GM18526 (cell line): ENCODE data around the gene SIGLEC11.

ENCODE experiments used
- POLR2A ChIP-seq: IDR thresholded peaks from 3 replicates; pipeline ENCODE4 v1.6.1; 2011; ENCODE audit not compliant: insufficient read length; ENCODE audit errors: extremely low read depth

SIGLEC11 gene

GRCh38 chr19:49936549-49936948 lies 24.4 kb downstream of the SIGLEC11 start:
- no peak for TF ChIP-seq POLR2A

GRCh38 chr19:49933643-49934042 lies 27.3 kb downstream of the SIGLEC11 start:
- TF ChIP-seq POLR2A: no peak

GRCh38 chr19:49932731-49933131 lies 28.2 kb downstream of the SIGLEC11 start:
- no peak for TF ChIP-seq POLR2A

- TF ChIP-seq POLR2A: no peak
These were observed 28.9 kb downstream of the SIGLEC11 start for GRCh38 chr19:49932041-49932451.

GRCh38 chr19:49931293-49932040 lies 29.5 kb downstream of the SIGLEC11 start:
- no peak for TF ChIP-seq POLR2A

- TF ChIP-seq POLR2A: no peak
These were observed 30.4 kb downstream of the SIGLEC11 start for GRCh38 chr19:49930483-49931011.

GRCh38 chr19:49929611-49930482 lies 31.1 kb downstream of the SIGLEC11 start:
- TF ChIP-seq POLR2A: peak; percentile 97

GRCh38 chr19:49929121-49929610 lies 31.8 kb downstream of the SIGLEC11 start, which contains the start of the genes ATF5 and NUP62:
Gene ATF5 (plus strand): TSS chr19:49929205. CDS start chr19:49930851, 1,646 bp downstream.
Gene NUP62 (minus strand): TSS chr19:49929504. CDS start chr19:49909807, 19,697 bp downstream.
- TF ChIP-seq POLR2A: peak; percentile 93

GRCh38 chr19:49927526-49928264 lies 33.3 kb downstream of the SIGLEC11 start:
- no peak for TF ChIP-seq POLR2A

GRCh38 chr19:49926515-49926914 lies 34.5 kb downstream of the SIGLEC11 start:
- TF ChIP-seq POLR2A: no peak

- TF ChIP-seq POLR2A: no peak
These were observed 35.5 kb downstream of the SIGLEC11 start for GRCh38 chr19:49925486-49925885.

GRCh38 chr19:49924004-49924880 lies 36.7 kb downstream of the SIGLEC11 start:
- peak; percentile 23 for TF ChIP-seq POLR2A

GRCh38 chr19:49923055-49924003 lies 37.6 kb downstream of the SIGLEC11 start:
- TF ChIP-seq POLR2A: no peak
